SK-N-DZ (cell line): ENCODE data around the gene SYP.
"Not testable (repeated sequence)": the region's sequence is repeated elsewhere in the genome, so short reads cannot be mapped to it uniquely, and the experiment has no call there.

Experiments used
- DNase-seq: peaks from one replicate; pipeline ENCODE4 v3.0.0-alpha.2; 2015; ENCODE audit warnings: low spot score

The SYP gene

DNA sequence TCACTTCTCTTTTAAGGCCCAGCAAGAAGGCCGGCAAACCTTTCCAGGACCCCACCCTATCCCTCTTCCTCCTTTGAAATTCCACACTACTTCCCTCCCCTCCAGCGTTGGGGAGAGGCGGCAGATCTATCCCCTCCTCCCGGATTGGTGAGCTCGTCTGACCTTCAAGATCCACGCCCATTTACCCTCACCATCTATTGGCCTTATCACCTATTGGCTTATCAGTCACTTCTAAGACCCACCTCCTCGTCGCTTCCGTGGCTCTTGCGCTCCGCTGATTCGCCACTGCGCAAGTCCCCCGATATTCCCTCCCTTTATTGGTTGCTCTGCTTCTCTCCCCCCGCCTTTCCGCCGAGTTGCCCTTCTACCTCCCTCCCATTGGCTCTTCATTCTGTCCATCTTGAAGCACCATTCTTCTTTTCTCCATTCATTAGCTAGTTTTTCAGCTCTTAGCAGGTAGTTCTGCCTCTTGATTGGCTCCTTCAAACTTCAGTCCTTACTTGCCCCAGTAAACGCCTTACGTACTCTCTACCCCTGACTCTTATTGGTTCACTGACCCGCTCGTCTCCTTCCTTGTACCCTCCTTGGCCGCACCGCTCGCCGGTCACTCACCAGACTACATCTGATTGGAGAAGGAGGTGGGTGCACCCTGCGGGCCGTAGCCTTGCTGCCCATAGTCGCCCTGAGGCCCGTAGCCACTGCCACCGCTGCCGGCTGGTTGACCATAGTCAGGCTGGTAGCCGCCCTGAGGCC lies 9.0 kb downstream of the SYP start:
- peak; percentile 99 for DNase-seq

DNA sequence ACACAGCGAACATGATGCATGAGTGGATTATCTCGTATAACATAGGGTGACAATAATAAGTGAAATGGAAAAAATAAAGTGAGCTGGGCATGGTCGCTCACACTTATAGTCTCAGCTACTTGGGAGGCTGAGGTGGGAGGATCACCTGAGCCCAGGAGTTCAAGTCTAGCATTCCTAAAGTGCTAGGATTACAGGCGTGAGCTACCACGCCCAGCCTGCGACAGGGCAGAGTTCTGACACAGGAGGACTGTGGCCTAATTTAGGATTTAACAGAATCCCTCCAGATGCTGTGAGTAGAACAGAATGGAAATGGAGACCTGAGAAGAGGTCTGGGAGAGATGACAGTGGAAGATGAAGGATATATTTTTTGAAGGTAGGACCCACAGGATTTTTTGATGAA lies 10.4 kb downstream of the SYP start:
- DNase-seq: no peak

DNA sequence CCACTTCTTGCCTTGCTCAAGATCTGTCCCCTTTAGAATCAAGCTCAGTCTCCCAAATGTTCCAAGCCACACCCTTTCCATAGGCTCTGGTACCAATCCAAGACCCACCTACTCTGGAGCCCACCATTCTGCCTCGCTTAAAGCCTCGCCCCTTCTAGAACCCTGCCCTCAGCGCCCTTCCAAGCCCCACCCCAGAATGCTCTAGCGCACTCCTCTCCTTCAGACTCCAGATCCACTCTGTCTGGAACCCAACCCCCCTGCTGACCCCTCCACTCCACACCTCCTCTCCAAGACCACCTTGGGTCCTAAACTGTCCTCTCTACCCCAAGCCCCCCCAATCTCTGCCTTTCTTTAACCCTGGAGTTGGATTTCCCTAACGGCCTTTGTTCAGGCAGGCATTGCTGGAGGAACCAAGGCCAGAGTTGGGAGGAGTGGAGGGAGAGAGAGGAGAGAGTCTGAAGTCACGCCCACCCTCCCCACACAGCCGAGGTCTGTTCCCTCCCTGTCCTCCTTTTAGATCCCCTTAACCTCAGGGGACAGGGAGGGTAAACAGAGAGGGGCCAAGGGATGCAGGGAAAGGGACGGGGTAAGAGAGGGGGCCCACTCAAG lies 11.4 kb downstream of the SYP start:
- no peak for DNase-seq

DNA sequence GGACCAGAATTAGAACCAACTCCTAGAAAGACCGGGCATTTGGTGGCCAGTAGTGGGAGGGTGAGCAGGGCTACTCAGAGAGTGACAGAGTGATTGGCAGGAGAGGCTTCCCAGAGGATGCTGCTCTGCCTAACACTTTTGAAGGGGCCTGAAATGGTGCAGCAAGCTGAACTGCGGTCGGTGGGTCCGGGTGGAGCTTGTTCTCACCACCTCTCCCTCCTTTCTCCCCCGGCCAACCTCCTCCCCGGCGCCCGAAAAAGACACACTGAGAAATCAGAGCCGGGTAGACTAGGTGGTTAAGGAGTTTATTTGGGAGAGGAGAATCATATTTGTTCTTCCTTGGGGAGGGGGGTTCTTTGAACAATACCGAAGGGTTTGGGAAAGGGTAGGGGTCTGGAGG lies 12.5 kb downstream of the SYP start:
- DNase-seq: no peak

DNA sequence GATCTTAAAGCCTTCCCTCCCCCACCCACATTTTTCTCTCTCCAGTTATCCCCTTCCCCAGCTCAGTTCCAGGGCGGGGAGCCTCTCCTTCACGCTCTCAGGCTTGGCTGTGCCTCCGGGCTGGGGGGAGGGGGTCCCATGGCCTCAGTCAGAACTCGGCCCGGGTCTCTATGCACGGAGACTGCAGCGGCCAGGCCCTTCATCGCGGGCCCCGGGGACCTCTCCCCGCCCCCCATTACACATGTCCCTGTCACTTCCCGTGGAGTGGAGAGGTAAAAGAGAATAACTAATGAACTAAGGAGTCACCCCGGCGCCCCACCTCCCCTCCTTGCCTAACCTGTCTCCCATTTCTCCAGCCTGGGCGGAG lies 13.0 kb downstream of the SYP start:
- no peak for DNase-seq

DNA sequence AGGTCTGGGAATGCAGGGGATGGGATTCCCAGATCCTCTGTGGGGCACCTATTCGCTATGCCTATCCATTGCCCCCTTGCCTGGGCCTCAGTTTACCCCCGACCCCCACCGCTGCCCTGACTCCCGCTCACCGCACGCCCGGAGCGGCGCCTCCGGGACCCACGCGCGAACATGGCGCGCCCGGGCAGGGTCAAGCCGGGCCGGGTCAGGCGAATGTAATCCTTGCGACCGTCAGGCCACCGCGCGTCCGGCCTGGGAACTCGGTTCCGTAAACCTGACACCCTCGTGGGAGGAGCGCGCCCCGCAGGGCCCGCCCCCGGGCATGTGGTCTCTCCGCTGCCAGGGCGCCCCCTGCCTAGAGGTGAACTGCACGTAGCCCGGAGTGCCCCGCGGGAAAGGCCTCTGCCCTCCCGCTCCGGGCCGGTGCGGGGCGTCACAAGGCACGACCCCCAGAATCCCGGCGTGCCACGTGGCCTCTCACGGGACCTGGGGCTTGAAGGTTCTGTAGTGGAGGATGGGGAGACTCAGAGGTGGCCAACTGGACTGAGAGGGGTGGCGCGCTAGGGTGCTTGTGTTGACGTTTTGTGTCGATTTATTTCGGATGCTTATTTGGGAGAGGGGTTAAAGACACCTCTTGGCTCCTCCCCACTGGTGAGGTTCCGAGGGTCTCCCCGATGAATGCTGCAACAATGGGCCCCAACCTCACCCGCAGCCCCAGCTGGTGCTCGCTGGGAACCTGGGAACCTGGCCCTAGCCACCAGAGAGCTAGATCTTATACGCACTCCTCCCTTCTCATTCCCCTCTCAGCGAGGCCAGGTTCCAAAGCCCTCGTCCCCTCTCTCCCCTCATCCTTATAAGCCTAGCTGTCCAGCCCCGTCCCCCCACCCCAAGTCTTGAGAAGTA lies 13.6 kb downstream of the SYP start, which contains the start of gene PRICKLE3:
Gene PRICKLE3, minus strand, starts transcription at position 249 of the 903 bp plus-strand sequence. Its CDS starts 76 bp downstream, at position 173.
- no peak for DNase-seq

DNA sequence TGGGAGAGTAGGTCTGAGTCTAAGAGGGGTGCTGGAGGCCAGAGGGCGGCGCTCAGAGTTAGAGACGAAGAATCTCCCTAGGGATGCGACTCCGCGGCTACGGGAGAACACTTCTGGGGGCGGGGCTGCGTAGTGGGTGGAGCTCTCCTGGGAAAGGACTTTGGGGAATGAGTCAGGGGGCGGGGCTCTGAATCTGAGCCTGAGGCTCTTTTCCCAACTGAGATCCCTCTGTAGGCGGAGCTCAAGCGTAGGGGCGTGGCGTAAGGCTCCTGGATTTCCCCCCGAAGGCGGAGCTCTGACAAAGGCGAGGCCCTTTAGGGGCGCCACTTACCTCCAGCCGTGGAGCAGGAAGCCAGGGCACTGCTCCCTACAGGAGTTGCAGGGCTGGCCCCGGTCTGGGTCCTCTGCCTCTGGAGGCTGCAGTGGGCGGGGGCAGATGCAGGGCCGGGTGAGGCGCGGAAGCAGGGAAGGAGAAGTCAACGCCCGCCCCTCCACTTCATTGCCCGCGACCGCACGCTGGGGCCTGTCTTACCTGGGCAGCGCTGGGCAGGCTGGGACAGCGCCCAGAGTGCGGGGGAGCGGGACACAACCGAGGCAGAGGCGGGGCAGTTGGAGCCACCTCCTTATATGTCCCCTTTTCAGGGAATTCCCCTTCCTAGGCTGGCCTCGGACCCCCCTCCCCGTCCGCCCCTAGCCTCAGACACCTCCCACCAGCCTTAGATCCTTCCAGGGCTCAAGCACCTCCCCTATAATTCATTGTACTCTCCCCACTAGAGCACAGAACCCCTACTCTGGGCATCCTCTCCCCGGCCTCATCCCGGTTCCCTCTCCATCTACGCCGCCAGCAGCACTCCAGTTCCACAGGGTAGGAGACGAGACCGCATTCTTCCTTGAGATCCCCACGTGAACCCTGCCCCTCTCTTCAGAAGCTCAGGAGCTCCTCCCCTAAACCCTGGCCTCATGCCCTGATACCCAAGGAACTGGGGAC lies 15.4 kb downstream of the SYP start:
- DNase-seq: peak; percentile 89

DNA sequence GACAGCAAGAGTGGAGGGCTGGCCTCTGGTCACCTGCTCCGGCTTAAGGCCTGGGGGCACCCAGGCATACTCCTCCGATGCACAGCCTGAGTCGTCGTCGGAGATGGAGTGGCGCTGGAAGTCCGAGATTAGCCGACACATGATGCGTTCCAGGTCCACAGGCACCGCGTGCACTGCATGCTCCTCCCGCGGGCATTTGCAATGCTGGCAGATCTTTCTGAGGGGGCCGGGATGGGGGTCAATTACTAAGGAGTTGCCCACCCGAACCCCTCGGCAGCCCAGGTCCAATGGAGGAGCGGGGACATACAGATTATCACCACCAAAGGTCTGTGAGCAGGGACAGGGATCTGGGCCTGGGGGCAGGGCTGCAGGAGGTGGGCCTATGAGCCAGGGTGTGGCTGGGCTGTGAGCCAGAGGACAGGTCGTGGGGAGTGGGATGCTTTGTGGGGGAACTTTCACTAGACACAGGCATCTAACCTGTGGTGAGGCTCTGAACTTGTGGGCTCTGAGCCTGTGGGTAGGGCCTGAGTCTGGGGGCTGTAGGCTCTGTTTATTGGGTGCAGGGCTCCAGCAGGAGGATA lies 16.2 kb downstream of the SYP start:
- DNase-seq: no peak

DNA sequence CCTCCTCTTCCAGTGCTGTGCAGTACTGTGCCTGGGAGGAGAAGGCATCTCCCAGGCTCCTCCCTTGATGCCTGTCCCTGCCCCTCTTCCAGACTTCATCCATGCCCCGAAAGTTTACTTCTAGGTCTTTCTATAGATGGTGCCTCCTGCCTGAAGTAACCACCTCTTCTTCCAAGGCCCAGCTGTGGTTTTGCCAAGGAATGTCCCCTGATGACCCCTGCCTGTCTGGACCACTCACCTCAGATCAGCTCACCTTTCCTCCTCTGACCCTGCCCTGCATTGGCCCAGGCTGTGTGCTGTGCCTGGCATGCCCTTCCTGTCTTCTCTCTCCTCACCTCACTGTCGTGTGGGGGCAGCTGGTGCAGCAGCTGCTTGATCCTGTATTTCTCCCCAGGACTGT lies 20.6 kb downstream of the SYP start:
- DNase-seq: no peak

DNA sequence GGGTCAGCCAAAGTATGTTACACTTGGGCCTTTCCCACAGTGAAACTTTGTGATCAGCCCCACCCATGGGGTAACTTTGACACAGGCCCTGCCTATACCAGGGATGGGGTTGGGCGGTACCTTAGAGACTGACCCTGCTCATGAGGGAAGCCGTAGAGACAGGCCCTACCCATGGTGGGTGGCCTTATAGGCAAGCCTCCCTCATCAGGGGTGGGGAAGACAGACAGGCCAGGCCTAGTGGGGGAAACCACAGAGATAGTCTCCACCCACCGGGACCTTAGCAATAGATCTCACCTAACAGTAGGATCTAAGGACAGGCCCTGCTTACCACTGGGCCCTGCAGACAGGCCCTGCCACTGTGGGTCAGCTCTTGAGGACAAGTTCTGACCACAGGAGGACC lies 21.5 kb downstream of the SYP start:
- no peak for DNase-seq

DNA sequence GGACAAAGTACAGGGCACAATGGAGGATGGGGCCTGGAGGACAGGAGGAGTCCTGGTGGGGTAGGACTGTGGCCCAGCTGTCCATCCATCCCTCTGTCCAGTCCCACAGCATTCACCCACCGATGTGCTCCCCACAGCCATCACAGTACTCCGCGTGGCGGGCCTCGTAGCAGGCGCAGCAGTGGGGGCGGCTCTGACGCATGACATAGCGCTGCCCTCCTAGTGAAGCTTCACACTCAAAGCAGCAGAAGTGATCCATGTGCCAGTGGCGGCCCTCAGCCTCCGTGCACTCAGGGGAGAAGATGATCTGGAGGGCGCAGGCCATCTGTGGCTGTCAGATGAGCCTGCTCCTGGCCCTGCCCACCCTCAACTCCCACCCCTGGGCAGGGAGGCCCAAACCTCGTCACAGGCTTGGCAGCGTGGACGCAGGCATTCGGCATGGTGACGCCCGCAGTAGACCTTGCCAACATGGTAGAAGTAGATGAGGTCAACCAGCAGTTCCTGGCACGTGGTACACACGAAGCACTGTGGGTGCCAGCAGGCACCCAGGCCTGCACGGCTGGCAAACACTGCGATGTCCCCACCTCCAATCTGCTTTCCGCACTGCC lies 22.0 kb downstream of the SYP start:
- DNase-seq: no peak

DNA sequence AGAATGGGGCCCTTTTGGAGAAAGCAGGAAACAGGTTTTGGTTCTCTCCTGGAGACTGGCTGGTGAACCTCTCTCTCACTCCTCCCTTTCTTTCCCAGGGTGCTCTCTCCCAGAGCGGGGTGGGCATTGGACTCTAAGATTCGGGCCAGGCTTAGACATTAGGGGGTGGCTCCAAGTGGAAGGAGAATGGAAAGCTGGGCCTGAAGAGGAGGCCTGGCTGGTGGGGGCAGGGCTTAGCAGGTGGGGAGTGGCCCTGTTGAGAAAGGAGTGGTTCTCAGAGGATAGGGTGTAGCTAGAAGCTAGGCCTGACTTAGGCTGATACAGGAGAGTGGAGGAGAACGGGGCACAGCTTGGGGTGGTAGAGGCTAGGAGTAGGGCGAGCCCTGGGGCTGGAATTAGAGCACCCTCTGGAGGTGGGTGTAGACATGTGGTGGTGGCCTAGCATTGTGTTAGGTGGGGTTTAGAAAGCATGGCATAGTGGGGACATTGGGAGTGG lies 22.6 kb downstream of the SYP start:
- no peak for DNase-seq

DNA sequence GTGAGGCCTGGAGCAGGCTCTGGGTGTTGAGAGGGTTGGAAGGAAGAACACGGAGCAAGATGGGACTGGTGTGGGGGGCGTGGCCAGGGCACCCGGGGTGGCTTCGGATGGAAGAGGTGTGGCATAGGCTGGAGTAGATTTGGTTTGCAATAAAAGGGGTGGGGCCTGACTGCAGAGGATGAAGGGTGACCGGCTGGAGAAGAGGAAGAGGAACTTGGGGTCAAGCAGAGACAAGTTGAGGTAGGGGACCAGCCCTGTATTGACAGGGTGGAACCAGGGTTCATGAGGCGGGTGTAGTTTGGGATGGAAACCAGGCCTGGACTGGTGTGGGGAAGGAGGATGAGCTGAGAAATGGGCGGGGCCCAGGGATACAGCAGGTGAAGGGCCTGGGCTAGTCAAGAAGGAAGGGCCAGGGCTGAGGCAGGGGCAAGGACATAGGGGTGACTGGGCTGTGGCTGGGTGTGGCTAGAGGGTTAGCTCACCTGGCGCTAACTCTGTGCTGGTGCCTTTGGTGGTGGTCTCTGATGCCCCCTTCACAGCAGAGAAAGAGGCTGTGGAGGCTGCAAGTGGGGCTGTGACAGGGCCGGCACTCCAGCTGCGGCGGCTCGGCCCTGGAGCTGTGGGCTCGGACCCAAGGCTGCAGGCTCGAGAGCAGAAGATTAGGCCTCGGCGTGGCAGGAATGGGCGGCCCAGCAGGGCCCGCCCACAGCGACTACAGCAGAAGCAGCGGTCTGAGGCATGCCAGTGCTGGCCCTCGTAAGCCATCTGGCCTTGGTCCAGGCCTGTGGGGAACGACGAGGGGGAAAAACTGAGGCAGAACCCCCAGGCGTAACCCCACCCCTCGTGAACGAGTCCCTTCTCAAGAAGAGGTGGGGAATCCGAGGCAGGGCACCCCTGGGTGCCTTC lies 23.3 kb downstream of the SYP start:
- no peak for DNase-seq

DNA sequence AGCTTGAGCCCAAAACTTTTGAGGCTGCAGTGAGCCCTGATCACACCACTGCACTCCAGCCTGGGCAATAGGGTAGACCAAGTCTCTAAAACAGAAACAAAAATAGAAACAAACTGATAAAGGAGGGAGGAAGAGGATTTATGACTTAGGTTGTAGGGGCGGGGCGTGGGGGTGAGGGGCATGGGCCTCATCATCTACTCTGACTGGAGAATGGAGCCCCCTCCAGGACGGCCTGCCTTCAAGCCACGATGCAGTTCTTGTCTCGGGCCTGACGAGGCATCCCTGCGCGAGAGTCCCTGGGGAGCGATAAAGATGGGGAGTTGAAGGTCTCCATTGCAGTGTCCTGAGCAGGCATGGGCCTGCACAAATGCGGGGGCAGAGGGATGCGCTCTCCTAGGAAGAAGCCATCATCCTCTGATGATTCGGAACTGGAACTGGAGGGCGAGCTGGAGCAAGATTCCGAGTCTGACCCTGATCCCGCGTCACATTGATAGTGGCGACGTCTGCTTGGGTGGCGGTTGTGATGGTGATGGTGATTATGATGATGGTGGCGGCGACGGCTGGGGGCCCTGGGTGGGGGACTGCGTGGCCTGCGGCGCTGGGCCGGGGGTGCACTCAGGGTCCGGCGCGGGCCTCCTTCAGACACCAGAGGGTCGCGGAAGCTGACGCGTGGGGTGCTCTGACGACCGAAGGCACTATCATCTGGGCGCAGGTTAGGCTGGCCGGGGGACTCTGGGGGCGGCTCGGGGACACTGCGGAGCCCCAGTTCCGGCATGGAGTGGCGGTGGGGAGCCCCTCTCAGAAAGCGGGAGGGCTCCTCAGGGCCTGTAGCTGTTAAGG lies 24.3 kb downstream of the SYP start:
- no peak for DNase-seq

DNA sequence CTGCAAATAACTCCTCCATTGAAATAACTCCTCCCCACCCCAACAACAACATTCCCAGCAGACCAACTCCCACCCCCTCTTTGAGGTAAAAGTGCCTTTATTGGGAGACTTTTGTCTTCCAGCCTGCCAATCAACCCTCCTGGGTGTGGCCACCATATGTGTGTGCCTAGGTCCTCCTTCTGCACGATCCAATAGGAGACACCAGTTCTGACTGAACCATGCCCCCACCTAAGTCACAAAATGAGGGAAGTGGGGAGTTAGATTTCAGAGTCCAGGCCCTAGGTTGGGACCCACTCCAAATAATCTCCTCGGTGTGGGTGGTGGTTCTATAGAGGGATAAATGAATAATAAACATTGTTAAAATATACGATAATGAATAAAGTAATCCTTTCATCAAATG lies 25.3 kb downstream of the SYP start:
- no peak for DNase-seq

DNA sequence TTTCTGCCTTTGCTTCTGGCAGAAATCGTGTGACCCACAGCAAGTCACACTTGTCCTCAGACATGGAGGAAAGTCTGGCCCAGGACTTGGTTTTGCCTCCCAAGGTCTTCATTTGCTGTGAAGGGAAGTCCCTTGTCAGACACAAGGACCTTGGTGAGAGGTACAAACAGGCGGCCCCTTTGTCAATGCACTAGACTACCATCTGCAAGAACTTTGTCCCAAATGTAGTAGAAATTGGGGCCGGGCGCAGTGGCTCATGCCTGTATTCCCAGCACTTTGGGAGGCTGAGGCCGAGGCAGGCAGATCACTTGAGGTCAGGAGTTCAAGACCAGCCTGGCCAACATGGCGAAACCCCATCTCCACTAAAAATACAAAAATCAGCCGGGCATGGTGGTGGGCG lies 26.4 kb downstream of the SYP start:
- DNase-seq: not testable (repeated sequence)

DNA sequence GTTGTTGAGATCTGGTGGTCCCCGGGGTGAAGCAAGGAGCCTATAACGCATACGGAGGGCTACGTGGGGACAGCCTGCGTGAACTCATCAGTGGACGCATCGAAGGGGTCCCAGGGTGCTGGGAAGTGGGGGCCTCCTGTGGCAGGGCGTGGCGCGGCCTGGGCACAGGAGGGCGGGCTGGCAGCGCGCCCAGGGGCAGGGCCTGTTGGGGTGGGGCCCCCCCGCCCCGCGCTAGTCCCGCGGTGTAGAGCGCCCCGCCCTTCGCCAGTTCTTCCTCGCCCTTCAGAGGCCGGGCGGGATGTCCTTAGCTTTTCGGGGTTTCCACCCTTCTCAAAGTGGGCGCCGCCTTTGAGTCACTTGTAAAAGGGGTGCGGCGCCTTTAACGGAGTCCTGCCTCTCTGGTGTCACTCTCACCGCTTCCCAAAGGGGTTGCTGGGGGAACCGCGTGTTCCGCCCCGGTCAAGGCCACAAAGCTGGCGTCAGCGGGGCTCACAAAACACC lies 27.7 kb downstream of the SYP start:
- DNase-seq: no peak

DNA sequence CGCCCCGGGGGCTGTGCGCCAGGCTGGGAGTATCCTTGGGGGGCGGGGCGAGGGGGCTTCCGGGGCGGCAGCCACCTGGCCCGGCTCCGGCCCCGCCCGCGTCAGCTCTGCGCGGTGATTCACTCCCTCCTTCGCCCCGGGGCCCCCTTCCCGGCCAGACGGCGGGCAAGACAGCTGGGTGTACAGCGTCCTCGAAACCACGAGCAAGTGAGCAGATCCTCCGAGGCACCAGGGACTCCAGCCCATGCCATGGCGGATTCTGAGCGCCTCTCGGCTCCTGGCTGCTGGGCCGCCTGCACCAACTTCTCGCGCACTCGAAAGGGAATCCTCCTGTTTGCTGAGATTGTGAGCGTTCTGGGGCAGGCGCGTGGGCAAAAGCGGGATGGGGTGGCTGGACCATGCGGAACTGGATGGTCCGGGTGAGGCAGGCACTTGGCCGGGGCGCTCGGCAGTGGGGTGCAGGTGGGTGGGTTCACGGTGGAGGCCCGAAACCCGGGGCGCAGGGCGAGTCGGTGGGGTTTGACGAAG lies 28.2 kb downstream of the SYP start, which contains the start of gene PLP2:
Gene PLP2, plus strand, starts transcription at position 147 of the 528 bp plus-strand sequence. Its CDS starts 103 bp downstream, at position 250.
- DNase-seq: no peak
